Measurements from ENCODE around the gene CRABP2.

The CRABP2 gene

GRCh38 chr1:156706657-156707416, 1.5 kb upstream of the CRABP2 start:
- no peaks in the 10 kb centered on the region for H3K9me3 ChIP-seq (ENCODE audit: low read length)
- no peaks in the 10 kb centered on the region for H3K27me3 ChIP-seq (ENCODE audit: control insufficient read depth in 1 of 2, insufficient read depth in 2 of 2, low read length in 2 of 2)
- H3K9ac ChIP-seq (ENCODE audit: low read length), result peak overlapping the region; percentile 63

GRCh38 chr1:156705918-156706656, 704 bp upstream of the CRABP2 start:
- peak overlapping the region; percentile 89 for H3K27ac ChIP-seq (ENCODE audit: low read depth, low read length)
- no peaks in the 10 kb centered on the region for H3K9me3 ChIP-seq (ENCODE audit: low read length)
- H3K4me1 ChIP-seq (ENCODE audit: insufficient read depth, low read length), result peaks cover 58% of the 10 kb centered on the region
- peak overlapping the region; percentile 63 for H3K9ac ChIP-seq (ENCODE audit: low read length)
- no peaks in the 10 kb centered on the region for H3K27me3 ChIP-seq (ENCODE audit: control insufficient read depth in 1 of 2, insufficient read depth in 2 of 2, low read length in 2 of 2)
- peak overlapping the region; percentile 69 to 80 for H3K4me3 ChIP-seq (ENCODE audit: low read depth in 1 of 2, low read length in 2 of 2)
- no peaks in the 10 kb centered on the region for H3K36me3 ChIP-seq (ENCODE audit: insufficient read depth, low read length)

More at GRCh38 chr1:156706657-156707416, 1.5 kb upstream of the CRABP2 start:
- H3K36me3 ChIP-seq (ENCODE audit: insufficient read depth, low read length), result no peaks in the 10 kb centered on the region
- H3K4me1 ChIP-seq (ENCODE audit: insufficient read depth, low read length), result peaks cover 65% of the 10 kb centered on the region
- H3K27ac ChIP-seq (ENCODE audit: low read depth, low read length), result peak overlapping the region; percentile 89
- H3K4me3 ChIP-seq (ENCODE audit: low read depth in 1 of 2, low read length in 2 of 2), result peak overlapping the region; percentile 69 to 80

- Histone ChIP-seq H3K9me3 (ENCODE audit: low read length) (no peaks in the 10 kb centered on the region), H3K27ac (ENCODE audit: low read depth, low read length) (no peak overlapping the region)
Measured at GRCh38 chr1:156704930-156705320, 458 bp downstream of the CRABP2 start.

GRCh38 chr1:156704166-156704711, 1.1 kb downstream of the CRABP2 start:
- H3K9me3 ChIP-seq (ENCODE audit: low read length), result no peaks in the 10 kb centered on the region
- peaks cover 39% of the 10 kb centered on the region for H3K4me1 ChIP-seq (ENCODE audit: insufficient read depth, low read length)
- no peaks in the 10 kb centered on the region for H3K27me3 ChIP-seq (ENCODE audit: control insufficient read depth in 1 of 2, insufficient read depth in 2 of 2, low read length in 2 of 2)
- peak overlapping the region; percentile 33 for H3K9ac ChIP-seq (ENCODE audit: low read length)
- H3K36me3 ChIP-seq (ENCODE audit: insufficient read depth, low read length), result no peaks in the 10 kb centered on the region
- H3K4me3 ChIP-seq (ENCODE audit: low read depth in 1 of 2, low read length in 2 of 2), result peak overlapping the region; percentile 69 to 80
- no peak overlapping the region for H3K27ac ChIP-seq (ENCODE audit: low read depth, low read length)

More at GRCh38 chr1:156704930-156705320, 458 bp downstream of the CRABP2 start:
- H3K4me3 ChIP-seq (ENCODE audit: low read depth in 1 of 2, low read length in 2 of 2), result peak overlapping the region; percentile 69 to 80
- no peaks in the 10 kb centered on the region for H3K27me3 ChIP-seq (ENCODE audit: control insufficient read depth in 1 of 2, insufficient read depth in 2 of 2, low read length in 2 of 2)
- no peaks in the 10 kb centered on the region for H3K36me3 ChIP-seq (ENCODE audit: insufficient read depth, low read length)
- H3K4me1 ChIP-seq (ENCODE audit: insufficient read depth, low read length), result peaks cover 46% of the 10 kb centered on the region
- H3K9ac ChIP-seq (ENCODE audit: low read length), result peak overlapping the region; percentile 63

GRCh38 chr1:156703741-156704140, 1.6 kb downstream of the CRABP2 start:
- H3K9ac ChIP-seq (ENCODE audit: low read length), result peak overlapping the region; percentile 33
- H3K4me1 ChIP-seq (ENCODE audit: insufficient read depth, low read length), result peaks cover 34% of the 10 kb centered on the region
- H3K4me3 ChIP-seq (ENCODE audit: low read depth in 1 of 2, low read length in 2 of 2), result peak overlapping the region in 1 of 2 donors; percentile 8
- H3K36me3 ChIP-seq (ENCODE audit: insufficient read depth, low read length), result no peaks in the 10 kb centered on the region
- H3K27me3 ChIP-seq (ENCODE audit: control insufficient read depth in 1 of 2, insufficient read depth in 2 of 2, low read length in 2 of 2), result no peaks in the 10 kb centered on the region
- H3K9me3 ChIP-seq (ENCODE audit: low read length), result no peaks in the 10 kb centered on the region
- no peak overlapping the region for H3K27ac ChIP-seq (ENCODE audit: low read depth, low read length)

- no peak overlapping the region for H3K27ac ChIP-seq (ENCODE audit: low read depth, low read length)
- H3K4me1 ChIP-seq (ENCODE audit: insufficient read depth, low read length), result peaks cover 32% of the 10 kb centered on the region
- H3K9ac ChIP-seq (ENCODE audit: low read length), result no peak overlapping the region
- H3K4me3 ChIP-seq (ENCODE audit: low read depth in 1 of 2, low read length in 2 of 2), result peak overlapping the region in 1 of 2 donors; percentile 8
- H3K27me3 ChIP-seq (ENCODE audit: control insufficient read depth in 1 of 2, insufficient read depth in 2 of 2, low read length in 2 of 2), result no peaks in the 10 kb centered on the region
- no peaks in the 10 kb centered on the region for H3K36me3 ChIP-seq (ENCODE audit: insufficient read depth, low read length)
- no peaks in the 10 kb centered on the region for H3K9me3 ChIP-seq (ENCODE audit: low read length)
Measured at GRCh38 chr1:156703336-156703735, 2.0 kb downstream of the CRABP2 start.

GRCh38 chr1:156700736-156701531, 4.4 kb downstream of the CRABP2 start:
- H3K36me3 ChIP-seq (ENCODE audit: insufficient read depth, low read length), result no peaks in the 10 kb centered on the region
- no peak overlapping the region for H3K9ac ChIP-seq (ENCODE audit: low read length)
- H3K27me3 ChIP-seq (ENCODE audit: control insufficient read depth in 1 of 2, insufficient read depth in 2 of 2, low read length in 2 of 2), result no peaks in the 10 kb centered on the region
- H3K4me1 ChIP-seq (ENCODE audit: insufficient read depth, low read length), result peaks cover 21% of the 10 kb centered on the region
- no peak overlapping the region for H3K27ac ChIP-seq (ENCODE audit: low read depth, low read length)
- H3K4me3 ChIP-seq (ENCODE audit: low read depth in 1 of 2, low read length in 2 of 2), result no peak overlapping the region
- H3K9me3 ChIP-seq (ENCODE audit: low read length), result no peaks in the 10 kb centered on the region

- Histone ChIP-seq H3K4me3 (ENCODE audit: low read depth in 1 of 2, low read length in 2 of 2) (no peak overlapping the region), H3K9ac (ENCODE audit: low read length) (no peak overlapping the region), H3K9me3 (ENCODE audit: low read length) (no peaks in the 10 kb centered on the region), H3K4me1 (ENCODE audit: insufficient read depth, low read length) (peaks cover 7% of the 10 kb centered on the region), H3K27me3 (ENCODE audit: control insufficient read depth in 1 of 2, insufficient read depth in 2 of 2, low read length in 2 of 2) (no peaks in the 10 kb centered on the region), H3K27ac (ENCODE audit: low read depth, low read length) (no peak overlapping the region), H3K36me3 (ENCODE audit: insufficient read depth, low read length) (no peaks in the 10 kb centered on the region)
Measured at GRCh38 chr1:156698995-156699394, 6.4 kb downstream of the CRABP2 start.

GRCh38 chr1:156697481-156697880, 7.9 kb downstream of the CRABP2 start:
- Histone ChIP-seq H3K9ac (ENCODE audit: low read length) (no peak overlapping the region), H3K27ac (ENCODE audit: low read depth, low read length) (no peak overlapping the region), H3K36me3 (ENCODE audit: insufficient read depth, low read length) (no peaks in the 10 kb centered on the region), H3K4me1 (ENCODE audit: insufficient read depth, low read length) (no peaks in the 10 kb centered on the region), H3K9me3 (ENCODE audit: low read length) (no peaks in the 10 kb centered on the region), H3K4me3 (ENCODE audit: low read depth in 1 of 2, low read length in 2 of 2) (no peak overlapping the region), H3K27me3 (ENCODE audit: control insufficient read depth in 1 of 2, insufficient read depth in 2 of 2, low read length in 2 of 2) (peaks cover 0 to 7% of the 10 kb centered on the region in 2 donors)

- H3K36me3 ChIP-seq (ENCODE audit: insufficient read depth, low read length), result no peaks in the 10 kb centered on the region
- H3K27me3 ChIP-seq (ENCODE audit: control insufficient read depth in 1 of 2, insufficient read depth in 2 of 2, low read length in 2 of 2), result peaks cover 0 to 7% of the 10 kb centered on the region in 2 donors
- no peak overlapping the region for H3K9ac ChIP-seq (ENCODE audit: low read length)
- H3K9me3 ChIP-seq (ENCODE audit: low read length), result no peaks in the 10 kb centered on the region
- no peaks in the 10 kb centered on the region for H3K4me1 ChIP-seq (ENCODE audit: insufficient read depth, low read length)
- H3K4me3 ChIP-seq (ENCODE audit: low read depth in 1 of 2, low read length in 2 of 2), result no peak overlapping the region
- no peak overlapping the region for H3K27ac ChIP-seq (ENCODE audit: low read depth, low read length)
Measured at GRCh38 chr1:156696755-156697154, 8.6 kb downstream of the CRABP2 start.

GRCh38 chr1:156694690-156694962, 10.8 kb downstream of the CRABP2 start:
- no peaks in the 10 kb centered on the region for H3K36me3 ChIP-seq (ENCODE audit: insufficient read depth, low read length)
- H3K4me3 ChIP-seq (ENCODE audit: low read depth in 1 of 2, low read length in 2 of 2), result no peak overlapping the region
- H3K9ac ChIP-seq (ENCODE audit: low read length), result no peak overlapping the region
- H3K9me3 ChIP-seq (ENCODE audit: low read length), result no peaks in the 10 kb centered on the region
- peaks cover 5% of the 10 kb centered on the region for H3K4me1 ChIP-seq (ENCODE audit: insufficient read depth, low read length)
- H3K27ac ChIP-seq (ENCODE audit: low read depth, low read length), result no peak overlapping the region
- H3K27me3 ChIP-seq (ENCODE audit: control insufficient read depth in 1 of 2, insufficient read depth in 2 of 2, low read length in 2 of 2), result peaks cover 0 to 23% of the 10 kb centered on the region in 2 donors

All from muscle layer of colon (tissue), 2 donors.